Measurements from ENCODE around the gene CCDC3.

Gene CCDC3

GRCh38 chr10:12965571-12965970 is 35.9 kb downstream of the CCDC3 start:
- no peak for DNase-seq (ENCODE audit: low read depth in 2 of 2, low spot score in 1 of 2)

DNA sequence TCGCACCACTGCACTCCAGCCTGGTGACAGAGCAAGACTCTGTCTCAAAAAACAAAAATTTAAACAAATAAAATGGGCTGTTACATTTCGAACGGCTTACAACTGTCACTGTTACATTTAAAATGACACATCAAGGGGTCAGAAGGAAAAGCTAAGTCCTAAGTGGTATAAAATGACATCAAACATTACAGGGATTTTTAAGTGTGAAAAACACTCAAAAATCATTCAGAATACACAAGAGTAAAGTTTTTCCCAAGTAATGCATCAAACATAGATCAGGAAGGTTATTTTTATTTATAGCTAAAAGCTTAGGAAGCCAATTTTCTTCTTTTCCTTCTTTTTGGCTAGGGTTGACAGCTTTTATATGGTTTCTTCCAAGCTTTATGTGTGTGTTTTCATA is 39.0 kb downstream of the CCDC3 start:
- no peak for DNase-seq (ENCODE audit: low read depth in 2 of 2, low spot score in 1 of 2)

DNA sequence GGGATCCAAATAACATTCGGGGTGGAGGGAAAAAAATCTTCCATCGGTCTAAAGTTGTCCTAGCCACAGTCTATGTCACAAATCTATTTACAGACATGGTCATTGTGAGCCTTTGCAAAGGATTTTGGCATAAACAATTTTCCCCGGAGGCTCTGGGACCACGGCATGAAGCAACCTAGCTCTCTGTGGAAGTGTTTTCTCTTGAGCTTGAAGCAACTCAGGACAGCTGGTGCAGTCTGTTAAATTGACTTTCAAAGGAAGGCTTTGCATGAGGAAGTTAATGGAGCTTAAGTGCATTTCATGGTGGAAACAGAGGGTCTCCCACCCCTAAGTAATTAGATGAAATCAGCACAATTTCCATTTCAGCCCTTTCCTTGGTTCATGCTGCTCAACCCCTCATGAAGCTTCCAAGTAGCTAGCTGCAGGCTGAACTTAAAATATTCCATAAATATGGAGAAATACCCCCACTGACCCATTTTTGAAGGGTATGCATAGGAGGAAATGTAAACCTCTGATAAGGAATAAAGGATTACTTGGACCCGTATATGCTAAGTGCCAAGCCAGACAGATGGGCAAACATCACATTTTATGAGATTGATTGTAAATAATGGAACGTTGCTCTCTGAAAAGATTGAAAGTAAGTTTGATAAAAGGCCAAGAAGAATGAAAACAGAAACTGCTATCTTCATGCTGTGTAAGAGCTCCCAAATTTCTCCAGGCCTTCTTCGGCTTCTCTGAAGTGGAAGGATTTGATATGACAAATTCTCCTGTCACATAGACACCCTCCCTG is 39.9 kb downstream of the CCDC3 start:
- no peak for DNase-seq (ENCODE audit: low read depth in 2 of 2, low spot score in 1 of 2)

GRCh38 chr10:12960941-12961340 is 40.6 kb downstream of the CCDC3 start:
- no peak for DNase-seq (ENCODE audit: low read depth in 2 of 2, low spot score in 1 of 2)

GRCh38 chr10:12960334-12960898 is 41.1 kb downstream of the CCDC3 start:
- DNase-seq (ENCODE audit: low read depth in 2 of 2, low spot score in 1 of 2) = no peak

DNA sequence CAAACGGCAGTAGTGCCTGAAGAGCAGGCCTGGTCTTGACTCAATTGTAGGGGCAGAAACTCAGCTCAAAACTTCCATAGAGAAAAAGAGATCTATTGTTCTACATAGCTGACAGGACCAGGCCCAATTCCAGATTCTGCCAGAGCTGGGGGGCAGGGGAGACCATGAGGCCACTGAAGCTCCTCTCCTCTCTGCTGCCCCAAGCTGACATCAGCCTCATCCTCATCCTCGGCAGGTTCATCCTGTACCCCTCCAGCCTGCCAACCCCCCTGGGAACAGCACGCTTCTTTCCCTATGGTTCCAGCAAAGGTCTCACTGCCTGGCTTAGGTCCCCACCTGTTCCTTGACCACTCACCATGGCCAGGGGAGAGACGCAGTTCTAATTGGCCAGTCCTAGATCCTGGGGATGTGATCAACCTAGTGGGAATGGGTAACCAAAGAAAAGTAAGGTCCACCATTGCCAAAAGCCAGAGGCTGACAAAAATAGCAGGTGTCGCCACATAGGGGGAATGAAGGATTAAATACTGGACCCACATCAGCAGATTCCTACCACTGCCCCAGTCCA is 42.9 kb downstream of the CCDC3 start:
- DNase-seq (ENCODE audit: low read depth in 2 of 2, low spot score in 1 of 2) = no peak

- no peak for DNase-seq (ENCODE audit: low read depth in 2 of 2, low spot score in 1 of 2)
Measured at GRCh38 chr10:12957081-12957480, 44.4 kb downstream of the CCDC3 start.

DNA sequence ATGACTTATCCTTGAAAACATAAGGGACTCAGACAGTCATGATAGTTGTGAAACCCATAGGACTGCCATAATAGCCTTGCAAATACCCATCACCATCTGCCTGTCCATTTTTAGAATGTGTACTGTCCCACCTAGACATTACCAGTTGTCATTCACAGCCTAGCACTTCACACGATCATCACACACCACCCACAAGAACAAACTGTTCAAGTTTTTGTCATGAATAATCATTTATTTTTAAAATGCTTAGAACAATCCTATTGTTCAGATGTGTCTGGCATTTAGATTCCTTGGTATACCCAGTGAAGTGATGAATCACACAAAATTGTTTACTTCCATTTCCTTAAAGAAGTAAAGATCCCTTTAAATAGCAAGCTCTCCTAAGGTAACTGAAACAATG is 46.6 kb downstream of the CCDC3 start:
- DNase-seq (ENCODE audit: low read depth in 2 of 2, low spot score in 1 of 2) = no peak

DNA sequence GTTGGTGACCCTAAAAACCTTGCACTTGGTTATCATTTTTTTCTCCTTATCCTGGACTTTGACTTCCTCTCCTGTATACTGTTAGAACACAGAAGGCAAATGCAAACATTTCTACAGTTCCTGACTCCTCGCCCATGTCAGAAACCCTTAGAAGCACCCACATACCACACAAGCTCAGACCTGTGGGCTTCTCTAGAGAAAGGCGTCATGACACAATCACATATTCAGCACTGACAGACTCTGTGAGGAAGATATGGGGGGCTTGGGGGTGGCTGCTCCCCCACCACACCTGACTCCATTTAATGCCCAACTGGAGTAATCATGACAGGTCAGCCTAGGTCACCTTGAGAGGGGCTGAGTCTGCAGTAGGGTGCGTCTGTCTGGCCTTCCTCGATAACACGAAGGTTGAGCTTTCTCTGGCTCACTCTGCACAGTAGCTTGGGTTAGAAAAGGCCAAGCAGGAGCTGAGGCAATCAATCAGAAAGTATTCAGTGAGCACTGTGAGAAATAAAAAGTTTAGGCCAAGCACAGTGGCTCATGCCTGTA is 50.9 kb downstream of the CCDC3 start:
- DNase-seq (ENCODE audit: low read depth in 2 of 2, low spot score in 1 of 2) = no peak

- DNase-seq (ENCODE audit: low read depth in 2 of 2, low spot score in 1 of 2) = no peak
Measured at GRCh38 chr10:12949248-12949647, 52.3 kb downstream of the CCDC3 start.

- DNase-seq (ENCODE audit: low read depth in 2 of 2, low spot score in 1 of 2) = no peak
Measured at GRCh38 chr10:12947741-12948140, 53.8 kb downstream of the CCDC3 start.

GRCh38 chr10:12946372-12946771 is 55.1 kb downstream of the CCDC3 start:
- DNase-seq (ENCODE audit: low read depth in 2 of 2, low spot score in 1 of 2) = no peak

- DNase-seq (ENCODE audit: low read depth in 2 of 2, low spot score in 1 of 2) = no peak
Measured at GRCh38 chr10:12945690-12946359, 55.7 kb downstream of the CCDC3 start.

DNA sequence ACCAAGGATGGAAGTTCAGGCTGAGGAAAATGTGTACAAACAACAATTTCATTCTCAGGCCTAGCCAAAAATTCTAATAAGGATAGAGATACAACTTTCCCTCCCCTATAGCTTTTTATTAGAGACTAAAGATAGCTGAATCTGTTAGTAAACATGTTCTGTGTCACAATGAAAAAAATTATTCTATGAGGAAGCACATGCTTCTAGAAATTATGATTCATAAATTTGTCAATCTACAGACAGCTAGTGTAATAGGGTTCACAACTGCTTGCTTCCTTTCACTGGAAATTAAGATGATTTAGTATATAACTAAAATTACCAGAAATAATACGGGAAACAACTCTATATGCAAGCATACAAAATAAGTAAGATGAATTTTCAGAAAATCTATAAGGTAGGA is 56.6 kb downstream of the CCDC3 start:
- DNase-seq (ENCODE audit: low read depth in 2 of 2, low spot score in 1 of 2) = no peak

DNA sequence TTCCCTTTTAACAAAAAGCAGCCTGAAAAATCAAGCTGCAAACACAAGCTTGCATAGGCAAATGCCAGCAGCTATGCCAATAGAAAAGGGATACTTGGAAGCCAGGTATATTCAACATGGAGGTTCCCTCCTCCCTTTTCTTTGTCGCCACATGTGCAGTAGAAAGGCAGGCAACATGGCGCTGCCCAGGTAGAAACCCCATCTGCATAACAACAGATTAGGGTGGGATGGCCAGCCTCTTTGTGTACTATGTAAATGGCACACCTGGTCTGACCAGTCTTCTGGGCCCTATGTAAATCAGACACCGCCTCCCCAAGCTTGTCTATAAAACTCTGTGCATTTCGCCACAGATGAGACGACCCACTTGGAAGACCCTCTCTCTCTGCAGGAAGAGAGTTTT is 58.1 kb downstream of the CCDC3 start:
- no peak for DNase-seq (ENCODE audit: low read depth in 2 of 2, low spot score in 1 of 2)

- no peak for DNase-seq (ENCODE audit: low read depth in 2 of 2, low spot score in 1 of 2)
Measured at GRCh38 chr10:12941966-12942365, 59.5 kb downstream of the CCDC3 start.

- no peak for DNase-seq (ENCODE audit: low read depth in 2 of 2, low spot score in 1 of 2)
Measured at GRCh38 chr10:12940791-12941190, 60.7 kb downstream of the CCDC3 start.

- DNase-seq (ENCODE audit: low read depth in 2 of 2, low spot score in 1 of 2) = no peak
Measured at GRCh38 chr10:12938271-12938670, 63.2 kb downstream of the CCDC3 start.

DNA sequence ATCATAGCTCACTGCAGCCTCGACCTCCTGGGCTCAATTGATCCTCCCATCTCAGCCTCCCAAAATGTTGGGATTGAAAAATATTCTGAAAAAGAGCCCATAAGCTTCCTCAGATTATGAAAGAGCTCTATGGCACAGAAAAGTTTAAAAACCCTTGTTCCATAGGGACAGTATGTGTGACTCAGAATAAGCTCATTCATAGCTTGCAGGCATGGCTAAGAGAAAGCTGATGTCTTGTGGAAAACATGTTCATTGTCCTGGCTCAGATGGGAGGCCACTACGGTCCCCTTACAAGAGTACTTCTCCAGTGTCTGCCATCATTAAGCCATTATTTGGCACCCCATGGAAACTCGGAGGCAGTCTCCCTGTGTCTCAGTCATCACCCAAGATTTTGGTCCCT is 64.0 kb downstream of the CCDC3 start:
- no peak for DNase-seq (ENCODE audit: low read depth in 2 of 2, low spot score in 1 of 2)

GRCh38 chr10:12934777-12935176 is 66.7 kb downstream of the CCDC3 start:
- no peak for DNase-seq (ENCODE audit: low read depth in 2 of 2, low spot score in 1 of 2)

GRCh38 chr10:12929381-12929780 is 72.1 kb downstream of the CCDC3 start:
- DNase-seq (ENCODE audit: low read depth in 2 of 2, low spot score in 1 of 2) = no peak

DNA sequence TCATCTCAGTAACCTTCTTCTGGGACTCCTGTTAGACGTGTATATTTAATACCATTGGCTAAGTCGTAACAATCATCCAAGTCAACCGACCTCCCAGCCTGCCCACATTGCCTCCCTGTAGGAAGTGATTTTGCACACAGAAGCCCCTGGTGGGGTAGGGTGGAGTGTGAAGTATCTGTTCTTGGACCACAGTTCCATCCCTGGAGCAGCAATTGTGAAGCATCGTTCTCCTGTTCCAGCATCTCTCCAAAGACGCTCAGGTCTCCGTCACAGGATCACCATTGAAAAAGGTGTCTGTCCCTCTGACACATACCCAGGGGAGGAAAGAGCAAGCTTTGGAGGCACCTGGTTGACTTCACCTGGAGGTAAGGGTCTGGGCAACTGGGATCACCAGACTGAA is 72.9 kb downstream of the CCDC3 start:
- DNase-seq (ENCODE audit: low read depth in 2 of 2, low spot score in 1 of 2) = no peak
